H1 (cell line): Measurements from ENCODE around the gene FOSL2. TPM values are rescaled to one million over a fixed set of nuclear protein-coding genes. Genes with fewer than 3 reads are reported as not detected.

Source experiments
- KDM4A ChIP-seq: IDR thresholded peaks from one replicate; pipeline ENCODE4 v1.7.1; 2012; ENCODE audit warnings: low read depth, mild to moderate bottlenecking, moderate library complexity, low read length, inconsistent platforms; ENCODE audit not compliant: severe bottlenecking
- SIN3A ChIP-seq, 2 experiments: IDR thresholded peaks in 1 of 2; conservative IDR thresholded peaks in 1 of 2; 2 replicates each; pipeline ENCODE4 v1.6.1; 2011 to 2012; ENCODE audit warnings: low read length in 2 of 2, improper control_type of control experiment in 1 of 2, low read depth in 1 of 2, mild to moderate bottlenecking in 1 of 2
- polyA plus RNA-seq, 7 experiments: library from polyadenylated mRNA; depleted of rRNA in 3 of 7; stranded (reverse) in 5 of 7; unstranded in 2 of 7; fragments of >200 nt in 5 of 7; fragments of 200-250 nt in 2 of 7; gene quantifications; 1 replicate in 5 of 7; 2 replicates in 1 of 7; 4 replicates in 1 of 7; pipeline versions ENCODE4 v1.2.1 to v1.2.3, GENCODE V29; 2011 to 2013; ENCODE audit warnings: missing spikeins in 2 of 7, mixed read lengths in 2 of 7
- total RNA-seq: library from RNA; stranded (reverse); fragmentation: NEBNext Ultra II Directional; extraction: Animal tissue kit (Norgen Biotek cat#: 25700); gene quantifications from 2 replicates; pipeline ENCODE4 v1.2.1, GENCODE V29; 2021

Gene FOSL2
- total and polyA plus RNA-seq, 2 of the 8 experiments (the other 6 are each of a cell fraction or from before 2014, with no cell fraction given): 1.5 to 4.5 TPM

DNA sequence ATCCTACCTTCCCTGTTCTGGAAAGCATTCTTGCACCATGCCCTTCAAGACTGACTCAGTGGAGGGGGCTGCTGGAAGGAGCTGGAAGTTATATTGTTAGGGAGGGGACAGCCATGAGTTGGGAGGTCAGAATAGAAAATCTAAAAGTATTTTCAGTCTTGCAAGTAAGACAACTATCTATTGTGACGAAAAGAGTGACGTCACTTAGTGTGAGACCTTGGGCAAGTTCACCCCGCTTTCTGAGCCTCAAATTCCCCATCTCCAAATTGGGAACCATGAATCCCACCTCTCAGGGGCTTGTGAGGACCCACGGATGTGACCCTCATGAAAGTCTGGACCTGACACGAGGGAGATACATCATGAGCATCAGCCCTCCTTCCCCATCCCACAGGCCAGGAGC is 46.5 kb downstream of the FOSL2 start (continued):
- TF ChIP-seq KDM4A (no peak), SIN3A (conservative IDR thresholded peaks at IDR 0.05 in 1 of 2, IDR thresholded peaks at IDR 0.05 in 1 of 2; ENCODE audit: low read depth in 1 of 2, low read length in 2 of 2) (no peak)
